Measurements from ENCODE around the gene PPP1R10.

GRCh38 chr6:30555816-30556065, 61.3 kb downstream of the PPP1R10 start:
- TF ChIP-seq POLR2A (IDR thresholded peaks at IDR 0.05), result no peak
- no peak for TF ChIP-seq CTCF (IDR thresholded peaks at IDR 0.05)

All from thyroid gland (tissue), 4 donors.